ENCODE results near the gene NR1D2.

DNA sequence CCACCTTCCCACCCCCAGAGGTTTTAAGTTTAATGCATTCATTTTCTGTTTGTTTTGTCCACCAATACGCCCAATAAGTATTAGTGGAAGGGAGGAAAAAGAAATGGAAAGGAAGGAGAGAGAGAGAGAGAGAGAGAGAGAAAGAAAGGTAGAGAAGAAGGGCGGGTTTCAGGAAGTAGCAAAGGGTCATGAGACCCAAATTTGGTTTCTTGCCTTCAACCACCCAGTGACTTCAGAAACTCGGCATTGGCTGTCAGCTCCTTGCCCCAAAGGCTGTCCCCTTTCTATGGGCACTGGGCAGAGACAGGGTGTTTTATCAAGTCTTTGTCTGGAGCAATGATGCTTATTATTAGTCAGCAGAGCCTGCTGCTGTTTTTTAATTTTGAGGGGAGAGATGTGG lies 13.5 kb upstream of the NR1D2 start:
- TF ChIP-seq CTCF (IDR thresholded peaks at IDR 0.05) (no peak), JUN (IDR thresholded peaks at IDR 0.05) (no peak), CHD2 (IDR thresholded peaks at IDR 0.05; ENCODE audit: low read length, partially characterized antibody) (no peak), RAD21 (conservative IDR thresholded peaks at IDR 0.05 in 1 of 2, IDR thresholded peaks at IDR 0.05 in 1 of 2) (no peak), MYC (IDR thresholded peaks at IDR 0.05; ENCODE audit: borderline replicate concordance, low read length) (no peak), POLR2A (IDR thresholded peaks at IDR 0.05; ENCODE audit: low read length) (no peak), EP300 (IDR thresholded peaks at IDR 0.05) (no peak), ZC3H11A (IDR thresholded peaks at IDR 0.05) (no peak), ESRRA (IDR thresholded peaks at IDR 0.05; ENCODE audit: borderline replicate concordance, low read length) (no peak), HOXA7 (CRISPR knock-in tag; IDR thresholded peaks at IDR 0.05) (no peak), TP53 (CRISPR knock-in tag; IDR thresholded peaks at IDR 0.05) (no peak)

Measured in A549 (cell line).